Hepatocyte (in vitro differentiated cells): ENCODE results near the gene ELF3.

Source experiments
- EZH2 ChIP-seq: fragments of 200-600 bp; sonication (generic); IDR thresholded peaks from 2 replicates; pipeline ENCODE4 v1.6.1; 2016; ENCODE audit warnings: antibody characterized with exemption, mild to moderate bottlenecking, borderline replicate concordance
- EZH2phosphoT487 ChIP-seq: fragments of 200-600 bp; sonication (generic); IDR thresholded peaks from one replicate; pipeline ENCODE4 v1.6.1; 2018; ENCODE audit warnings: antibody characterized with exemption, mild to moderate bottlenecking, low read depth, moderate library complexity; ENCODE audit not compliant: unreplicated experiment, severe bottlenecking
- TF ChIP-seq, protein P1 (sequence below): fragments of 200-600 bp; sonication (generic); IDR thresholded peaks from 2 replicates; pipeline ENCODE4 v1.5.1; 2016; ENCODE audit warnings: antibody characterized with exemption, mild to moderate bottlenecking; ENCODE audit not compliant: poor library complexity

DNA sequence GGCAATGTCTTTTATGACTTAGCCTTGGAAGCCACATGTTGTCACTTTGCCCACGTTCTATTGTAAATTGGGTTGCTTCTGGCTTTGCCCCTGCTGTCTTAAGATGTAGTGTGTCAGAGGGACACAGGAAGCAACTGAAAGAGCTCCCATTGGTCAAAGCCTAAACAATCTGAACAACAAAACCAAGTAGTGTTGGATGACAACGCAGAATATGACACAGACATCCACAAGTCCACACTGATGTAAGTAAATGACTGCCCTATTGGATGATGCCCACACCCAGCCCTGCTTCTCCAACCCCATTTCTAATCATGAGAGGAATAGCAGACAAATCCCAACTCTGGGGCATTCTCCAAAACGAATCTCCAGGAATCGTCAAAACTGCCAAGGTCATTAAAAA is 50.7 kb downstream of the ELF3 start:
- TF ChIP-seq, protein P1, sequence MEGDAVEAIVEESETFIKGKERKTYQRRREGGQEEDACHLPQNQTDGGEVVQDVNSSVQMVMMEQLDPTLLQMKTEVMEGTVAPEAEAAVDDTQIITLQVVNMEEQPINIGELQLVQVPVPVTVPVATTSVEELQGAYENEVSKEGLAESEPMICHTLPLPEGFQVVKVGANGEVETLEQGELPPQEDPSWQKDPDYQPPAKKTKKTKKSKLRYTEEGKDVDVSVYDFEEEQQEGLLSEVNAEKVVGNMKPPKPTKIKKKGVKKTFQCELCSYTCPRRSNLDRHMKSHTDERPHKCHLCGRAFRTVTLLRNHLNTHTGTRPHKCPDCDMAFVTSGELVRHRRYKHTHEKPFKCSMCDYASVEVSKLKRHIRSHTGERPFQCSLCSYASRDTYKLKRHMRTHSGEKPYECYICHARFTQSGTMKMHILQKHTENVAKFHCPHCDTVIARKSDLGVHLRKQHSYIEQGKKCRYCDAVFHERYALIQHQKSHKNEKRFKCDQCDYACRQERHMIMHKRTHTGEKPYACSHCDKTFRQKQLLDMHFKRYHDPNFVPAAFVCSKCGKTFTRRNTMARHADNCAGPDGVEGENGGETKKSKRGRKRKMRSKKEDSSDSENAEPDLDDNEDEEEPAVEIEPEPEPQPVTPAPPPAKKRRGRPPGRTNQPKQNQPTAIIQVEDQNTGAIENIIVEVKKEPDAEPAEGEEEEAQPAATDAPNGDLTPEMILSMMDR = no peak
- TF ChIP-seq EZH2 (no peak), EZH2phosphoT487 (no peak)
